Measurements from ENCODE around the gene KLHL12. TPM values are rescaled to one million over a fixed set of nuclear protein-coding genes. Genes with fewer than 3 reads are reported as not detected.

KLHL12 gene
- polyA plus RNA-seq, 1 donor (not counting 4 experiments of a cell fraction or from before 2014, with no cell fraction given): 32.3 TPM

GRCh38 chr1:202844259-202844658 lies 82.8 kb downstream of the KLHL12 start:
- Histone ChIP-seq H4K20me1 (ENCODE audit: control insufficient read depth, extremely low read depth, insufficient read depth, low read length) (no peaks in the 10 kb centered on the region), H3K27me3 (ENCODE audit: control insufficient read depth, extremely low read depth, insufficient read depth, low read length) (no peaks in the 10 kb centered on the region), H3K4me2 (ENCODE audit: control insufficient read depth, extremely low read depth, insufficient read depth, low read depth, low read length) (peak overlapping the region; percentile 33), H3K4me3 (ENCODE audit: control insufficient read depth in 2 of 3, extremely low read depth in 1 of 3, insufficient read depth in 2 of 3, low read depth in 1 of 3, low read length in 3 of 3) (no peak overlapping the region), H2AFZ (ENCODE audit: control insufficient read depth, low read length) (no peak overlapping the region), H3K9me3 (ENCODE audit: control insufficient read depth, low read depth, low read length) (no peaks in the 10 kb centered on the region), H3K79me2 (ENCODE audit: control insufficient read depth, insufficient read depth, low read length) (no peaks in the 10 kb centered on the region), H3K4me1 (ENCODE audit: control insufficient read depth, extremely low read depth, insufficient read depth, low read length) (peaks cover 11% of the 10 kb centered on the region), H3K9ac (ENCODE audit: control insufficient read depth, extremely low read depth, insufficient read depth, low read length) (no peak overlapping the region), H3K9me1 (ENCODE audit: control insufficient read depth, extremely low read depth, insufficient read depth, low read length) (no peaks in the 10 kb centered on the region), H3K27ac (ENCODE audit: control insufficient read depth, insufficient read depth, low read length) (no peak overlapping the region), H3K36me3 (ENCODE audit: control insufficient read depth in 2 of 2, extremely low read depth in 1 of 2, insufficient read depth in 2 of 2, low read length in 2 of 2) (no peaks in the 10 kb centered on the region)
- peak; percentile 62 for FAIRE-seq
- no peak for DNase-seq (ENCODE audit: low read depth, low spot score)
- dilution Hi-C loops (cut with MboI; ENCODE audit: extremely low pct_ligation_motif_present, low sequenced_read_pairs): no loop called here
- TF ChIP-seq EZH2 (IDR thresholded peaks at IDR 0.05; ENCODE audit: low read length) (no peak), CTCF (optimal IDR thresholded peaks at IDR 0.05 in 1 of 3, IDR thresholded peaks at IDR 0.05 in 1 of 3, conservative IDR thresholded peaks at IDR 0.05 in 1 of 3; ENCODE audit: extremely low read depth in 1 of 3, insufficient read depth in 2 of 3, low read length in 3 of 3) (no peak)

- DNase-seq (ENCODE audit: low read depth, low spot score) (no peak), FAIRE-seq (no peak)
- no peaks in the 10 kb centered on the region for H3K27me3 ChIP-seq (ENCODE audit: control insufficient read depth, extremely low read depth, insufficient read depth, low read length)
- H3K36me3 ChIP-seq (ENCODE audit: control insufficient read depth in 2 of 2, extremely low read depth in 1 of 2, insufficient read depth in 2 of 2, low read length in 2 of 2): no peaks in the 10 kb centered on the region
- H3K4me1 ChIP-seq (ENCODE audit: control insufficient read depth, extremely low read depth, insufficient read depth, low read length): peaks cover 12% of the 10 kb centered on the region
- no peaks in the 10 kb centered on the region for H4K20me1 ChIP-seq (ENCODE audit: control insufficient read depth, extremely low read depth, insufficient read depth, low read length)
- H3K9me3 ChIP-seq (ENCODE audit: control insufficient read depth, low read depth, low read length): no peaks in the 10 kb centered on the region
- H3K9ac ChIP-seq (ENCODE audit: control insufficient read depth, extremely low read depth, insufficient read depth, low read length): no peak overlapping the region
- no peaks in the 10 kb centered on the region for H3K9me1 ChIP-seq (ENCODE audit: control insufficient read depth, extremely low read depth, insufficient read depth, low read length)
- no peak for TF ChIP-seq EZH2 (IDR thresholded peaks at IDR 0.05; ENCODE audit: low read length)
- TF ChIP-seq CTCF (optimal IDR thresholded peaks at IDR 0.05 in 1 of 3, IDR thresholded peaks at IDR 0.05 in 1 of 3, conservative IDR thresholded peaks at IDR 0.05 in 1 of 3; ENCODE audit: extremely low read depth in 1 of 3, insufficient read depth in 2 of 3, low read length in 3 of 3): no peak
- H3K79me2 ChIP-seq (ENCODE audit: control insufficient read depth, insufficient read depth, low read length): no peaks in the 10 kb centered on the region
- H2AFZ ChIP-seq (ENCODE audit: control insufficient read depth, low read length): no peak overlapping the region
- no peak overlapping the region for H3K4me2 ChIP-seq (ENCODE audit: control insufficient read depth, extremely low read depth, insufficient read depth, low read depth, low read length)
- dilution Hi-C loops (cut with MboI; ENCODE audit: extremely low pct_ligation_motif_present, low sequenced_read_pairs): no loop called here
- no peak overlapping the region for H3K27ac ChIP-seq (ENCODE audit: control insufficient read depth, insufficient read depth, low read length)
- no peak overlapping the region for H3K4me3 ChIP-seq (ENCODE audit: control insufficient read depth in 2 of 3, extremely low read depth in 1 of 3, insufficient read depth in 2 of 3, low read depth in 1 of 3, low read length in 3 of 3)
Measured at GRCh38 chr1:202843081-202843480, 84.0 kb downstream of the KLHL12 start.

Small RNA genes within 50 kb of the gene (small RNA-seq; reads per million reads assigned to genes)
- gene RF00019 (ENCODE audit: insufficient read length in 3 of 3, low read depth in 3 of 3, low replicate concordance in 1 of 3): 0 reads per million in 3 experiments

Other genes starting within 250 kb of the KLHL12 start
- gene SYT2, start 216.8 kb downstream of the KLHL12 start, polyA plus RNA-seq: 0.01 TPM in 2 of 3 replicates, not detected in the other
- gene KDM5B, start 118.8 kb downstream of the KLHL12 start, polyA plus RNA-seq: 57.6 to 60.1 TPM (median 59.9 TPM) in 3 replicates
- 1.6 to 3.5 TPM (median 2.3 TPM) in 3 replicates for gene PCAT6, start 116.3 kb downstream of the KLHL12 start, polyA plus RNA-seq
- 14.8 to 17.4 TPM (median 16.6 TPM) in 3 replicates for gene RABIF, start 38.1 kb downstream of the KLHL12 start, polyA plus RNA-seq
- gene ADIPOR1, start 31.1 kb upstream of the KLHL12 start, polyA plus RNA-seq: 223 to 336 TPM (median 260 TPM) in 3 replicates
- 199 to 336 TPM (median 232 TPM) in 3 replicates for gene CYB5R1, start 40.0 kb upstream of the KLHL12 start, polyA plus RNA-seq
- gene TMEM183A, start 80.1 kb upstream of the KLHL12 start, polyA plus RNA-seq: 87.4 to 91.8 TPM (median 88.2 TPM) in 3 replicates
- gene PPFIA4, start 99.3 kb upstream of the KLHL12 start, polyA plus RNA-seq: 0.63 to 4.2 TPM (median 2.3 TPM) in 3 replicates
- gene MYOG, start 158.8 kb upstream of the KLHL12 start, polyA plus RNA-seq: not detected in 3 replicates
- gene ADORA1, start 200.5 kb upstream of the KLHL12 start, polyA plus RNA-seq: 0.07 to 0.10 TPM (median 0.09 TPM) in 3 replicates
- not detected in 3 replicates for gene MYBPH, start 248.6 kb upstream of the KLHL12 start, polyA plus RNA-seq